HG03097 (cell line): ENCODE measurements around the gene BCAS4.

Experiments
- ATAC-seq: cut with Tn5 transposase; IDR thresholded peaks from one replicate; pipeline ENCODE4 v1.9.1; 2021; ENCODE audit not compliant: unreplicated experiment, low FRiP score

The BCAS4 gene

DNA sequence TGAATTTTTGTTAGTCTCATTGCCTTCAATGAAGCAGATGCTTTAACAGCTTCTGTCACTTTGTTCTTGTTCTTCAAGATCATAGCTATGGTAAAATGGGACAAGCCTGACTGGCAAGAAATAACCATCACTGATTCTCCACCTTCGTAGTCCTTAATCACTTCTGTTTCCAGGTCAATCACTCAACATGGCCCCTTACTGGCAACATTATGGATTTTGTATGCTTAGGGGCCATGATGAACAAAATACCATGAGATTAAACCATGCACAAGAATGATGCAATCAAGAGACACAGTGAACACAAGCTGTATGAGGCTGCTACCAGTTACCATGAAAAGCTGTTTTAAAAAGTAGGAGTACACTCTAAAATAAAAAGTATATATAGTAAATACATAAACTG is 103.6 kb downstream of the BCAS4 start:
- ATAC-seq: no peak

- ATAC-seq: no peak
Measured at GRCh38 chr20:50900261-50900660, 105.4 kb downstream of the BCAS4 start.

GRCh38 chr20:50901301-50901700 is 106.4 kb downstream of the BCAS4 start:
- ATAC-seq: no peak

GRCh38 chr20:50903353-50904051 is 108.6 kb downstream of the BCAS4 start:
- no peak for ATAC-seq

DNA sequence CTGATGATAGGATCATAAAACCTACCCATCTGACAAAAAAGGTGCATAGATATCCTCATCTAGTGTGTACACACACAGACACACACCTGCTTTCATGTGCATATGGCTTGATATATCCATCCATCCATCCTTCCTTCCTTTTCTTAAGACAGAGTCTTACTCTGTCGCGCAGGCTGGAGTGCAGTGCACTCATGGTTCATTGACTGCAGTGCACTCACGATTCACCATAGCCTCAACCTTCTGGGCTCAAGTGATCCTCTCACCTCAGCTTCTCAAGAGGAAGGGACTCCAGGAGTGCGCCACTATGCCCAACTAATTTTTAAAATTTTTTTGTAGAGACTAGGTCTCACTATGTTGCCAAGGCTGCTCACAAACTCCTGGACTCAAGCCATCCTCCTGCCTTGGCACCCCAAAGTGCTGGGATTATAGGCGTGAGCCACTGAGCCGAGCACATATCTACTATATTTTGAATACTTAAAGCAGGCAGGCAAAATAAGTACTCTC is 109.3 kb downstream of the BCAS4 start:
- ATAC-seq: no peak

- ATAC-seq: no peak
Measured at GRCh38 chr20:50909413-50909812, 114.6 kb downstream of the BCAS4 start.

- no peak for ATAC-seq
Measured at GRCh38 chr20:50911030-50911429, 116.2 kb downstream of the BCAS4 start.

GRCh38 chr20:50911716-50912115 is 116.9 kb downstream of the BCAS4 start:
- no peak for ATAC-seq

- ATAC-seq: no peak
Measured at GRCh38 chr20:50913690-50914375, 119.0 kb downstream of the BCAS4 start.

GRCh38 chr20:50915424-50915823 is 120.6 kb downstream of the BCAS4 start:
- no peak for ATAC-seq

- no peak for ATAC-seq
Measured at GRCh38 chr20:50916257-50916656, 121.4 kb downstream of the BCAS4 start.

DNA sequence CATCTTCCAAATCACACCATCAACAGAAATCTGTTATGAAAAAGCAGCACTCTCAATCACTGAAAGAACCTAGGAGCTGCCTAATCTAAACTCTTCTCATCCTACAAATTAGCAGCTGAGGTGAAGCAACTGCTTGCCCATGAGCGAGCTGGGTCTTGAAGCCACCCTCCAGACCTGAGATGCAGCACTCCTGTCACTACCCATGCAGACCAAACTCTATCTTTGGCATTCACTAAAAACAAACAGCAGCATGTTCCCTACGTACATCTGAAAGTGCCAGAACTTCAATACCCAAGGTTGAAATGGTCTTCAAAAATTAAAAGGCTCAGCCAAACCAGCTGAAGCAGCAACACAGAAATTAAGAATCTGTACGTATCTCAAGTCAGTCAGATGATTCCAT is 122.1 kb downstream of the BCAS4 start:
- no peak for ATAC-seq

- ATAC-seq: no peak
Measured at GRCh38 chr20:50918403-50918802, 123.5 kb downstream of the BCAS4 start.

GRCh38 chr20:50919567-50919966 is 124.7 kb downstream of the BCAS4 start:
- ATAC-seq: no peak

DNA sequence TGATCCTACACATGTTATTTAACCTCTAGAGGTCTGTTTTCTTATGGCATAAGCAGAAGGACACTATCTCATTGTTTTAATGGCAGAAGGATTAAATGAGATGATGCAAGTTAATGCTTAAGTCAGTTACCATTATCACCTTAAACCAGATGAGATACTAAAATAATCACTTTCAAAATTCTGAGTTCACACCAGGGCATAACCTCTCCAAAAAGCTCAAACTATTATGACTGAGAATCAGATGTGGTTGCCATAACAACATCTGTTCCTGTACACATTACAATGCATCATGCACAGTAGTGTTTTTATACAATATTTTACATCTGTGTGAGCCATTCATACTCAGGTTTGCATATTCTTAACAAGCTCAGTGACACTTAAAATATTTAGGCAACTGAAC is 126.1 kb downstream of the BCAS4 start:
- no peak for ATAC-seq

DNA sequence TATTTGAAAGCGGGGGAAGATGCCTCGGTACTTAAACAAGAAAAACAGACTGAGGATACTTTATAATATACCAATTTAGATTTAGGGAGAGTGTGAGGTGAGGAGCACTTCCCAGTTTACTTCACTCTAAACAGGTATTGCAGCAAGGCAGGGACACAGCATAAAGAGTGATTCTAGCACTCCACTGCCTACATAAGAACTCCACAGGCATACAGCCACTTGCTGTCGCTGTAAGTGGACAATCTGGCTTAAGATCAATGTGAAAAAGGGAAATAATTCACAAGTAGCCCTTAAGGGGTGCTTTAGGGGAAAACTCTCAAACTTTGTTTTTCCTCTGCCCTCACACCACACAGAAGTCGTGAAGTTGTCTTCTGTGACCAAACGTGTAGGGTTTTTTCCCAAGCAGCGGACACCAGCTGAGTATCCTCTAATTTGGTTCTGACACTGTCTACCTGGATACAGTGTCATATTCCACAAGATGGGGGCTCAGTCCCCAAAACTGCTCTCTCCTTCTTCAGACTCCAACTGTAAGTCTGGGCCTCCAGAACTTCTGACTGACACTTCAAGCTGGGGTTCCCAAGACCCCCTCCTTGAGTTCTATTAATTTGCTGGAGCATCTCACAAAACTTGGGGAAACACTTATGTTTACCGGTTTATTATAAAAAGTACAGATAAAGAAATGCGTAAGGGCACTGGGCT is 127.1 kb downstream of the BCAS4 start:
- ATAC-seq: no peak

DNA sequence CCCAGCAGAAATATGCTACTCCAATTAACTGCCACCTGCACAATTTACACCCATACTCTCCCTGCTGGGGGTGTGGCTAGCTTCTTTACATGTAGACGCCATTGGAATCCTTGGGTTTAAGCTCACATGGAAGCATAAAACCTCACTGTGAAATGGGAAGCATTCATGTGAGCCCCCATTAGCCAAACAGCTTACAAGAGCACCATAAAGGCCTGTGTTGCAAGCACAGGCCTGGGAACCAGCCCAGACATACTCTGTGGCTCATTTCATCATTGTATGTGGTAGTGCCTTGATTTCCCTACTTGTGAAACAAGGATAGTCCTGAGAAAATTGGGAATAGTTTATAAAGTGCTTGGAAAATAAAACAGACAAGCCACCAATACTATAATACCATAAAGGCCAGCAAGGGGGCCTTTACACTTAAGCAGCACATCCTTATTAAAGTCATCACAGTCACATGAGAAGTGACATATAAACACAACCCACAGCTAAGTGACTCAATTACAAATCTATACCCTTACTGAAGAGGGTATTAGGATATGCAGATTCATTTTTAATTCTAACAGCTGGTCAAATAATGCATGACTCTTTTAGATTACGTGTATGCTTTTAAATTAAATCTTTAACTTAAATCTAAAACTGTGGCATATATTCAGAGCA is 129.5 kb downstream of the BCAS4 start:
- ATAC-seq: no peak

DNA sequence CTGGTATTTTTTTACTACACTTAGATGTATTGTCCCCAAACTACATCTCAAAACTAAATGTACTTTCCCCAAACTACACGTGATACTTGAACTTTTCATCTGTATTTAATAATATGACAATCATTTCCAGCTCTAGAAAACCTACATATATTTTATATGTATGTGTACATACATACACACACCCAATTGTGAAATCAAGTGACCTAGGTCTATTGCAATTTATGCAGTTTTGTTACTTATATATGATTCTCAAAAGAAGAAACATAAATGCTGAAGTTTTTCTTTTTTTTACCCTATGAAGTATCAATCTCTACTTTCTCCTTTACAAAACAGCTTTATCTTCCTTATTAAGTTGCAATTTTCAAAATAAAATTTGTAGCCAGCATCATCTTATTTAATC is 131.7 kb downstream of the BCAS4 start:
- ATAC-seq: no peak
